GM23338 (cell line): ENCODE measurements around the gene IRF8. TPM values are rescaled to one million over a fixed set of nuclear protein-coding genes. Genes with fewer than 3 reads are reported as not detected.

Source experiments
- ATAC-seq: fragments of 200-7000 bp; cut with Tn5 transposase; 3 replicates; pipeline ENCODE4 v1.9.1; 2020
- DNase-seq: peaks from one replicate; pipeline ENCODE4 v3.0.0-alpha.2; 2015; ENCODE audit warnings: low spot score
- H2AFZ ChIP-seq: fragments of 200-600 bp; sonication (generic); 2 replicates; pipeline ENCODE4 v1.8.0; 2016; ENCODE audit warnings: antibody characterized with exemption, mild to moderate bottlenecking, moderate library complexity
- H3F3A ChIP-seq: fragments of 200-600 bp; sonication (generic); replicated peaks from 2 replicates; pipeline ENCODE4 v1.8.0; 2017; ENCODE audit warnings: antibody characterized with exemption, mixed run types, low read depth
- H3K27ac ChIP-seq: fragments of 200-600 bp; sonication (generic); 2 replicates; pipeline ENCODE4 v1.6.1; 2016; ENCODE audit warnings: low read depth
- H3K27me3 ChIP-seq: fragments of 200-600 bp; sonication (generic); 2 replicates; pipeline ENCODE4 v1.8.0; 2016; ENCODE audit warnings: mild to moderate bottlenecking, mixed run types, moderate library complexity; ENCODE audit not compliant: insufficient read depth
- H3K36me3 ChIP-seq: fragments of 200-600 bp; sonication (generic); 2 replicates; pipeline ENCODE4 v1.8.0; 2016; ENCODE audit warnings: mild to moderate bottlenecking; ENCODE audit not compliant: insufficient read depth
- H3K4me1 ChIP-seq: fragments of 200-600 bp; sonication (generic); 2 replicates; pipeline ENCODE4 v1.8.0; 2016; ENCODE audit warnings: mild to moderate bottlenecking, moderate library complexity; ENCODE audit not compliant: insufficient read depth
- H3K4me2 ChIP-seq: fragments of 200-600 bp; sonication (generic); 2 replicates; pipeline ENCODE4 v1.7.1; 2017; ENCODE audit warnings: mixed run types
- H3K4me3 ChIP-seq: fragments of 200-600 bp; sonication (generic); 2 replicates; pipeline ENCODE4 v1.6.1; 2016; ENCODE audit warnings: mixed run types
- H3K79me2 ChIP-seq: fragments of 200-600 bp; sonication (generic); replicated peaks from 2 replicates; pipeline ENCODE4 v1.8.0; 2017; ENCODE audit warnings: mild to moderate bottlenecking; ENCODE audit not compliant: insufficient read depth
- H3K9me2 ChIP-seq: fragments of 200-600 bp; sonication (generic); 2 replicates; pipeline ENCODE4 v1.8.0; 2017; ENCODE audit not compliant: insufficient read depth
- H4K20me1 ChIP-seq: fragments of 200-600 bp; sonication (generic); replicated peaks from 2 replicates; pipeline ENCODE4 v1.8.0; 2017; ENCODE audit warnings: mild to moderate bottlenecking; ENCODE audit not compliant: insufficient read depth
- H3K27ac Mint-ChIP-seq: 2 replicates; pipeline ENCODE4 v1.8.0; 2020; ENCODE audit warnings: inconsistent platforms, mild to moderate bottlenecking, moderate library complexity, mixed read lengths
- H3K27me3 Mint-ChIP-seq: 3 replicates; pipeline ENCODE4 v1.8.0; 2022; ENCODE audit warnings: low read depth, mild to moderate bottlenecking, moderate library complexity, mixed read lengths, inconsistent platforms; ENCODE audit not compliant: insufficient read depth, poor library complexity
- H3K36me3 Mint-ChIP-seq: 3 replicates; pipeline ENCODE4 v1.8.0; 2021; ENCODE audit warnings: low read depth, mild to moderate bottlenecking, inconsistent platforms, moderate library complexity, mixed read lengths
- H3K4me1 Mint-ChIP-seq: 3 replicates; pipeline ENCODE4 v1.8.0; 2020; ENCODE audit warnings: mild to moderate bottlenecking, inconsistent platforms, mixed read lengths
- H3K4me3 Mint-ChIP-seq: 3 replicates; pipeline ENCODE4 v1.8.0; 2021; ENCODE audit warnings: moderate library complexity, mild to moderate bottlenecking, inconsistent platforms, mixed read lengths
- H3K9me3 Mint-ChIP-seq: 3 replicates; pipeline ENCODE4 v1.8.0; 2020; ENCODE audit warnings: moderate library complexity, mild to moderate bottlenecking, inconsistent platforms, mixed read lengths
- CREB1 ChIP-seq: fragments of 250-450 bp; sonication (Bioruptor Pico); IDR thresholded peaks from 2 replicates; pipeline ENCODE4 v1.5.0; 2020; ENCODE audit warnings: low read depth, mild to moderate bottlenecking, moderate library complexity
- CTCF ChIP-seq, 2 experiments: fragments of 200-600 bp in 1 of 2; sonication (generic) in 1 of 2; conservative IDR thresholded peaks; 2 replicates each; pipeline versions ENCODE4 v1.5.1 to v1.6.1; 2016 to 2017; ENCODE audit warnings: antibody characterized with exemption in 2 of 2, low read depth in 2 of 2, mild to moderate bottlenecking in 2 of 2, moderate library complexity in 1 of 2
- ETS1 ChIP-seq: IDR thresholded peaks from 2 replicates; pipeline ENCODE4 v1.6.1; 2016; ENCODE audit warnings: antibody characterized with exemption
- EZH2 ChIP-seq: fragments of 200-600 bp; sonication (generic); IDR thresholded peaks from one replicate; pipeline ENCODE4 v1.8.0; 2017; ENCODE audit warnings: antibody characterized with exemption, mild to moderate bottlenecking, low read depth; ENCODE audit not compliant: unreplicated experiment
- EZH2phosphoT487 ChIP-seq: fragments of 200-600 bp; sonication (generic); IDR thresholded peaks from one replicate; pipeline ENCODE4 v1.8.1; 2018; ENCODE audit warnings: antibody characterized with exemption; ENCODE audit not compliant: unreplicated experiment
- JUNB ChIP-seq: IDR thresholded peaks from one replicate; pipeline ENCODE4 v1.6.1; 2016; ENCODE audit warnings: antibody characterized with exemption; ENCODE audit not compliant: unreplicated experiment
- NANOG ChIP-seq: IDR thresholded peaks from 2 replicates; pipeline ENCODE4 v1.6.1; 2016; ENCODE audit warnings: antibody characterized with exemption, borderline replicate concordance
- POLR2AphosphoS5 ChIP-seq: IDR thresholded peaks from 2 replicates; pipeline ENCODE4 v1.6.1; 2016; ENCODE audit warnings: antibody characterized with exemption, low read depth
- REST ChIP-seq: IDR thresholded peaks from one replicate; pipeline ENCODE4 v1.6.1; 2018; ENCODE audit warnings: antibody characterized with exemption; ENCODE audit not compliant: unreplicated experiment
- STAT1 ChIP-seq: IDR thresholded peaks from one replicate; pipeline ENCODE4 v1.6.1; 2016; ENCODE audit warnings: antibody characterized with exemption; ENCODE audit not compliant: unreplicated experiment
- ZNF114 ChIP-seq: fragments of 250-450 bp; sonication (Bioruptor Pico); IDR thresholded peaks from 2 replicates; pipeline ENCODE4 v1.5.0; 2020; ENCODE audit warnings: mild to moderate bottlenecking, moderate library complexity
- ZNF331 ChIP-seq: fragments of 250-450 bp; sonication (Bioruptor Pico); IDR thresholded peaks from 2 replicates; pipeline ENCODE4 v1.5.0; 2020; ENCODE audit warnings: low read depth, mild to moderate bottlenecking, moderate library complexity
- ZNF462 ChIP-seq: fragments of 250-450 bp; sonication (Bioruptor Pico); IDR thresholded peaks from 2 replicates; pipeline ENCODE4 v1.5.0; 2020; ENCODE audit warnings: mild to moderate bottlenecking, moderate library complexity
- polyA plus RNA-seq: library from polyadenylated mRNA; unstranded; fragments of >200 nt; fragmentation: Nextera tagmentation; extraction: Ambion mirVana; gene quantifications from 2 replicates; pipeline ENCODE4 v1.2.1, GENCODE V29; 2016
- total RNA-seq: library from RNA; depleted of rRNA; stranded (reverse); fragments of >200 nt; shearing (Covaris generic); gene quantifications from 2 replicates; pipeline ENCODE4 v1.2.3, GENCODE V29; 2014

IRF8 gene
- total and polyA plus RNA-seq, 2 experiments from 2014 or later, result 0.47 to 2.8 TPM

- no peaks in the 10 kb centered on the region for H3F3A ChIP-seq
- peaks cover 5% of the 10 kb centered on the region; the same call in 1 of the 2 replicates for H3K9me2 ChIP-seq
- Mint-ChIP-seq H3K9me3 (no peaks in the 10 kb centered on the region), H3K27me3 (peaks cover 5% of the 10 kb centered on the region), H3K4me1 (peaks cover 13% of the 10 kb centered on the region), H3K36me3 (no peaks in the 10 kb centered on the region), H3K27ac (no peak overlapping the region), H3K4me3 (no peak overlapping the region)
- no peaks in the 10 kb centered on the region for H4K20me1 ChIP-seq
- H3K4me1 ChIP-seq, result no peaks in the 10 kb centered on the region
- H3K27ac ChIP-seq, result no peak overlapping the region
- no peaks in the 10 kb centered on the region for H3K36me3 ChIP-seq
- DNase-seq (no peak), ATAC-seq (no peak)
- no peaks in the 10 kb centered on the region for H3K27me3 ChIP-seq
- no peak overlapping the region for H3K4me2 ChIP-seq
- H3K4me3 ChIP-seq, result no peak overlapping the region
- TF ChIP-seq EZH2, result no peak
- no peak for TF ChIP-seq ZNF331 (CRISPR knock-in tag)
- TF ChIP-seq ZNF462 (CRISPR knock-in tag), result no peak
- no peak for TF ChIP-seq ETS1
- TF ChIP-seq STAT1, result no peak
- no peak for TF ChIP-seq EZH2phosphoT487
- no peak for TF ChIP-seq CREB1
- TF ChIP-seq JUNB, result no peak
- TF ChIP-seq NANOG, result no peak
- TF ChIP-seq REST, result no peak
- no peak for TF ChIP-seq CTCF (conservative IDR thresholded peaks at IDR 0.05; ENCODE audit: low read depth in 2 of 2)
- no peak for TF ChIP-seq ZNF114 (CRISPR knock-in tag)
- TF ChIP-seq POLR2AphosphoS5, result no peak
- H3K79me2 ChIP-seq, result no peaks in the 10 kb centered on the region
- no peak overlapping the region for H2AFZ ChIP-seq
These were observed 7.4 kb downstream of the IRF8 start for GRCh38 chr16:85906349-85906748.
